Prostate gland (tissue), 2 donors: ENCODE measurements around the gene RASAL2.

ENCODE experiments used
- CTCF ChIP-seq, 4 experiments: fragments of 200-600 bp in 2 of 4; fragments of 450-650 bp in 2 of 4; sonication (generic) in 2 of 4; IDR thresholded peaks; 1 replicate in 3 of 4; 2 replicates in 1 of 4; pipeline ENCODE4 v1.5.1; 2016 to 2019; ENCODE audit warnings: antibody characterized with exemption in 4 of 4, mild to moderate bottlenecking in 2 of 4, moderate library complexity in 2 of 4
- POLR2A ChIP-seq: fragments of 450-650 bp; IDR thresholded peaks from one replicate; pipeline ENCODE4 v1.6.1; 2016; ENCODE audit warnings: antibody characterized with exemption, mild to moderate bottlenecking
- POLR2AphosphoS5 ChIP-seq: sonication (generic); formaldehyde crosslinking; IDR thresholded peaks from one replicate; pipeline ENCODE4 v1.6.1; 2017; ENCODE audit warnings: antibody characterized with exemption

- TF ChIP-seq POLR2A (no peak), CTCF (IDR thresholded peaks at IDR 0.05) (no peak), POLR2AphosphoS5 (no peak)
These were observed 43.8 kb upstream of the RASAL2 start for GRCh38 chr1:178050084-178050483.
